GM12878 (cell line): Measurements from ENCODE around the gene TMEM132C. TPM values are rescaled to one million over a fixed set of nuclear protein-coding genes. Genes with fewer than 3 reads are reported as not detected.

Experiments used
- ATAC-seq: fragments of 200-7000 bp; cut with Tn5 transposase; 3 replicates; pipeline ENCODE4 v1.9.1; 2020; ENCODE audit warnings: mild to moderate bottlenecking, moderate library complexity
- BruUV-seq: library from RNA; stranded (reverse); fragments of 400-500 nt; replicated peaks from 2 replicates; lab custom pipeline; 2021; lab: Mats Ljungman, UMichigan
- CTCF ChIA-PET: fragments of 300-600 bp; sonication (Branson Sonifier 250); formaldehyde crosslinking; extraction: SDS; loops from one replicate; lab custom pipeline; 2021; ENCODE audit warnings: inconsistent platforms; lab: Yijun Ruan, JAX
- POLR2A ChIA-PET: fragments of 350-600 bp; formaldehyde crosslinking; extraction: SDS; loops from one replicate; lab custom pipeline; 2021; ENCODE audit warnings: inconsistent platforms; lab: Charles Lee
- RAD21 ChIA-PET: fragments of 300-600 bp; sonication (Branson Sonifier 250); formaldehyde crosslinking; loops from one replicate; lab custom pipeline; 2023; ENCODE audit warnings: antibody characterized with exemption; ENCODE audit not compliant: unreplicated experiment; lab: Charles Lee
- SMC1A ChIA-PET: fragments of 300-600 bp; sonication (Branson Sonifier 250); formaldehyde crosslinking; loops from one replicate; lab custom pipeline; 2023; ENCODE audit not compliant: unreplicated experiment, uncharacterized antibody; lab: Charles Lee
- DNase-seq: peaks from one replicate; pipeline ENCODE4 v3.0.0-alpha.2; 2011; ENCODE audit warnings: low read depth, low spot score
- FAIRE-seq: peaks from 3 replicates; lab custom pipeline; 2011; peaks lifted over from hg19 to GRCh38; lab: Jason Lieb, UNC
- H2AFZ ChIP-seq: 2 replicates; pipeline ENCODE4 v1.6.0; 2011; ENCODE audit warnings: low read depth, low read length, control low read depth; ENCODE audit not compliant: control insufficient read depth
- H3K27ac ChIP-seq: 2 replicates; pipeline ENCODE4 v1.5.1; 2011; ENCODE audit warnings: control low read depth; ENCODE audit not compliant: control insufficient read depth, insufficient read depth
- H3K27me3 ChIP-seq, 2 experiments: replicated peaks in 1 of 2; 2 replicates each; pipeline versions ENCODE4 v1.6.0 to v1.6.1; 2011; ENCODE audit warnings: low read length in 1 of 2; ENCODE audit not compliant: control insufficient read depth in 2 of 2, insufficient read depth in 2 of 2
- H3K36me3 ChIP-seq, 2 experiments: 2 replicates each; pipeline ENCODE4 v1.5.1; 2011; ENCODE audit warnings: low read length in 1 of 2; ENCODE audit not compliant: control insufficient read depth in 2 of 2, insufficient read depth in 2 of 2
- H3K4me1 ChIP-seq: 2 replicates; pipeline ENCODE4 v1.6.1; 2011; ENCODE audit warnings: mild to moderate bottlenecking, low read length, moderate library complexity, mixed read lengths; ENCODE audit not compliant: control insufficient read depth, insufficient read depth
- H3K4me2 ChIP-seq: 2 replicates; pipeline ENCODE4 v1.6.0; 2011; ENCODE audit warnings: control low read depth; ENCODE audit not compliant: control insufficient read depth, insufficient read depth
- H3K4me3 ChIP-seq: fragments of 200-600 bp; sonication (generic); 2 replicates; pipeline ENCODE4 v1.5.1; 2016
- H3K79me2 ChIP-seq: 2 replicates; pipeline ENCODE4 v1.6.0; 2011; ENCODE audit warnings: low read length; ENCODE audit not compliant: control insufficient read depth, insufficient read depth
- H3K9ac ChIP-seq: 2 replicates; pipeline ENCODE4 v1.8.0; 2011; ENCODE audit warnings: low read length, control low read depth, mixed read lengths; ENCODE audit not compliant: control insufficient read depth, insufficient read depth
- H3K9me3 ChIP-seq: replicated peaks from 3 replicates; pipeline ENCODE4 v1.5.1; 2011; ENCODE audit warnings: mild to moderate bottlenecking, low read length; ENCODE audit not compliant: control insufficient read depth, insufficient read depth
- H4K20me1 ChIP-seq: 2 replicates; pipeline ENCODE4 v1.6.0; 2011; ENCODE audit not compliant: control insufficient read depth, insufficient read depth
- BHLHE40 ChIP-seq, 2 experiments: fragments of 450-650 bp in 1 of 2; IDR thresholded peaks; 2 replicates each; pipeline ENCODE4 v1.6.1; 2011 to 2017; ENCODE audit warnings: low read depth in 2 of 2, borderline replicate concordance in 1 of 2, improper control_type of control experiment in 1 of 2, low read length in 1 of 2, mild to moderate bottlenecking in 1 of 2
- IRF4 ChIP-seq: IDR thresholded peaks from 2 replicates; pipeline ENCODE4 v1.6.1; 2011; ENCODE audit warnings: low read depth, low read length
- IRF5 ChIP-seq: fragments of 450-650 bp; IDR thresholded peaks from 2 replicates; pipeline ENCODE4 v1.6.1; 2017; ENCODE audit warnings: borderline replicate concordance
- KLF5 ChIP-seq: fragments of 450-650 bp; IDR thresholded peaks from 2 replicates; pipeline ENCODE4 v1.6.1; 2014; ENCODE audit warnings: mild to moderate bottlenecking; ENCODE audit not compliant: partially characterized antibody
- NR2C2 ChIP-seq: IDR thresholded peaks from 2 replicates; pipeline ENCODE4 v1.6.1; 2011; ENCODE audit warnings: borderline replicate concordance, low read depth; ENCODE audit not compliant: control insufficient read depth, insufficient read length
- PML ChIP-seq: IDR thresholded peaks from 2 replicates; pipeline ENCODE4 v1.6.1; 2012; ENCODE audit warnings: low read length, inconsistent platforms
- RB1 ChIP-seq: fragments of 450-650 bp; formaldehyde crosslinking; IDR thresholded peaks from 2 replicates; pipeline ENCODE4 v1.6.1; 2017; ENCODE audit warnings: mild to moderate bottlenecking, borderline replicate concordance
- RELB ChIP-seq: fragments of 450-650 bp; IDR thresholded peaks from 2 replicates; pipeline ENCODE4 v1.6.1; 2017; ENCODE audit warnings: low read depth, mild to moderate bottlenecking, moderate library complexity
- USF2 ChIP-seq: IDR thresholded peaks from 2 replicates; pipeline ENCODE4 v1.6.1; 2011; ENCODE audit warnings: low read depth, low read length, improper control_type of control experiment, borderline replicate concordance
- WGBS: methylation state at CpG from one replicate; pipeline ENCODE4 v1.1.6; 2016; ENCODE audit warnings: low lambda C conversion rate; ENCODE audit not compliant: insufficient replicate concordance, insufficient coverage; ENCODE audit errors: missing lambda C conversion rate; 5-methylcytosine and 5-hydroxymethylcytosine counted together
- in situ Hi-C: fragments of 300-500 bp; cut with MboI; formaldehyde crosslinking; loops from 9 replicates; pipeline ENCODE4 v1.14.3; 2018; ENCODE audit warnings: mixed read lengths
- intact Hi-C: fragments of 100-400 bp; cut with micrococcal nuclease; formaldehyde crosslinking; loops from one replicate; pipeline ENCODE4 v1.14.2; 2022; ENCODE audit not compliant: unreplicated experiment
- polyA plus RNA-seq, 11 experiments: library from polyadenylated mRNA; depleted of rRNA in 4 of 11; unstranded in 6 of 11; stranded (reverse) in 5 of 11; fragments of >200 nt; fragmentation: Nextera tagmentation in 4 of 11; fragmentation: Illumina TruSeq in 1 of 11; extraction: Ambion mirVana in 4 of 11; extraction: Trizol in 1 of 11; gene quantifications; 1 replicate in 1 of 11; 2 replicates in 10 of 11; pipeline versions ENCODE4 v1.2.1 to v1.2.3, GENCODE V29; 2011 to 2016; ENCODE audit warnings: inconsistent platforms in 2 of 11, missing spikeins in 2 of 11, low read depth in 1 of 11
- total RNA-seq, 4 experiments: library from RNA; depleted of rRNA in 3 of 4; stranded (reverse); fragments of >200 nt in 3 of 4; fragmentation: Illumina TruSeq in 1 of 4; extraction: Trizol in 1 of 4; gene quantifications; 2 replicates each; pipeline versions ENCODE4 v1.2.1 to v1.2.3, GENCODE V29; 2013 to 2021
- TF ChIP-seq, protein P1 (sequence below): fragments of 450-650 bp; IDR thresholded peaks from 2 replicates; pipeline ENCODE4 v1.6.1; 2016; ENCODE audit warnings: mild to moderate bottlenecking, moderate library complexity, borderline replicate concordance

The TMEM132C gene
- total and polyA plus RNA-seq, 10 of the 15 experiments (the other 5 are each of a cell fraction or from before 2014, with no cell fraction given): not detected

DNA sequence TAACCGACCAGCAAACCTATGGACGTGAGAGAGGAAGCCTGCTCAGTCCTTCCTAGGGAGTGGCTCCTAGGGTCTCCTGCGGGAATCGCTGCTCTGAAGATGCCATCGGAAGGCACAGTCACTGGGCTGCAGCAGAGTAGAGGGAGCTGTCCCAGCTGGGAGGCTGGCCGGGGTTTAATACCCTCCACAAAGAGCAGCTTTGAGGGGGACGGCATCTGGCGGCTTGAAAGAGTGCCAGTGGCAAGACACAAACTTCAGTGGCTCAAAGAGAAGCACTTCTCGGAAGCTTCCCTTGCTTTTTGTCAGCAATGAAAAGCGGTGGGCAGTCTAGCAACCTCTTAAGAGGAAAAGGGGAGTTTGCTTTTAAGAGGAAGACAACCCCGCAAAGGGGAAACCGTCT is 114.6 kb downstream of the TMEM132C start:
- SMC1A ChIA-PET: no interaction called here
- no peak for DNase-seq
- intact Hi-C loops: no loop called here
- Histone ChIP-seq H3K4me2 (no peak overlapping the region), H2AFZ (no peak overlapping the region), H3K9me3 (no peaks in the 10 kb centered on the region), H3K4me3 (no peak overlapping the region), H3K27me3 (no peaks in the 10 kb centered on the region), H3K27ac (no peak overlapping the region), H3K79me2 (no peaks in the 10 kb centered on the region), H3K36me3 (no peaks in the 10 kb centered on the region), H3K4me1 (no peaks in the 10 kb centered on the region), H4K20me1 (no peaks in the 10 kb centered on the region), H3K9ac (no peak overlapping the region)
- RAD21 ChIA-PET: no interaction called here
- no TSS peak for BruUV-seq
- POLR2A ChIA-PET: no interaction called here
- WGBS: 34% methylated on average over 12 of the region's 12 CpGs
- ATAC-seq: no peak
- CTCF ChIA-PET: no interaction called here
- TF ChIP-seq, protein P1, sequence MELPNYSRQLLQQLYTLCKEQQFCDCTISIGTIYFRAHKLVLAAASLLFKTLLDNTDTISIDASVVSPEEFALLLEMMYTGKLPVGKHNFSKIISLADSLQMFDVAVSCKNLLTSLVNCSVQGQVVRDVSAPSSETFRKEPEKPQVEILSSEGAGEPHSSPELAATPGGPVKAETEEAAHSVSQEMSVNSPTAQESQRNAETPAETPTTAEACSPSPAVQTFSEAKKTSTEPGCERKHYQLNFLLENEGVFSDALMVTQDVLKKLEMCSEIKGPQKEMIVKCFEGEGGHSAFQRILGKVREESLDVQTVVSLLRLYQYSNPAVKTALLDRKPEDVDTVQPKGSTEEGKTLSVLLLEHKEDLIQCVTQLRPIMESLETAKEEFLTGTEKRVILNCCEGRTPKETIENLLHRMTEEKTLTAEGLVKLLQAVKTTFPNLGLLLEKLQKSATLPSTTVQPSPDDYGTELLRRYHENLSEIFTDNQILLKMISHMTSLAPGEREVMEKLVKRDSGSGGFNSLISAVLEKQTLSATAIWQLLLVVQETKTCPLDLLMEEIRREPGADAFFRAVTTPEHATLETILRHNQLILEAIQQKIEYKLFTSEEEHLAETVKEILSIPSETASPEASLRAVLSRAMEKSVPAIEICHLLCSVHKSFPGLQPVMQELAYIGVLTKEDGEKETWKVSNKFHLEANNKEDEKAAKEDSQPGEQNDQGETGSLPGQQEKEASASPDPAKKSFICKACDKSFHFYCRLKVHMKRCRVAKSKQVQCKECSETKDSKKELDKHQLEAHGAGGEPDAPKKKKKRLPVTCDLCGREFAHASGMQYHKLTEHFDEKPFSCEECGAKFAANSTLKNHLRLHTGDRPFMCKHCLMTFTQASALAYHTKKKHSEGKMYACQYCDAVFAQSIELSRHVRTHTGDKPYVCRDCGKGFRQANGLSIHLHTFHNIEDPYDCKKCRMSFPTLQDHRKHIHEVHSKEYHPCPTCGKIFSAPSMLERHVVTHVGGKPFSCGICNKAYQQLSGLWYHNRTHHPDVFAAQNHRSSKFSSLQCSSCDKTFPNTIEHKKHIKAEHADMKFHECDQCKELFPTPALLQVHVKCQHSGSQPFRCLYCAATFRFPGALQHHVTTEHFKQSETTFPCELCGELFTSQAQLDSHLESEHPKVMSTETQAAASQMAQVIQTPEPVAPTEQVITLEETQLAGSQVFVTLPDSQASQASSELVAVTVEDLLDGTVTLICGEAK: no peak
- TF ChIP-seq NR2C2: no peak
- TF ChIP-seq KLF5: no peak
- no peak for TF ChIP-seq IRF4
- TF ChIP-seq PML: no peak
- no peak for TF ChIP-seq USF2
- no peak for TF ChIP-seq RB1
- TF ChIP-seq RELB: no peak
- no peak for TF ChIP-seq IRF5
- no peak for TF ChIP-seq BHLHE40 (IDR thresholded peaks at IDR 0.05; ENCODE audit: borderline replicate concordance in 1 of 2, low read depth in 2 of 2, low read length in 1 of 2)
- no peak for FAIRE-seq
- in situ Hi-C loops: no loop called here
